Activated B cell treated with CpG ODN at 0.5 μM for 24 hours (primary cell): ENCODE data around the gene CDKN2AIP. TPM values are rescaled to one million over a fixed set of nuclear protein-coding genes. Genes with fewer than 3 reads are reported as not detected.

Source experiments
- ATAC-seq: fragments of 200-7000 bp; cut with Tn5 transposase; one replicate; pipeline ENCODE4 v1.10.0; 2021; ENCODE audit warnings: low read depth, mild to moderate bottlenecking, moderate library complexity
- CTCF ChIA-PET: fragments of 350-600 bp; sonication (Branson Sonifier 250); formaldehyde crosslinking; loops from one replicate; lab custom pipeline; 2021; ENCODE audit warnings: antibody characterized with exemption; lab: Charles Lee
- POLR2A ChIA-PET: fragments of 350-600 bp; sonication (Branson Sonifier 250); formaldehyde crosslinking; loops from one replicate; lab custom pipeline; 2021; ENCODE audit warnings: antibody characterized with exemption; lab: Charles Lee
- DNase-seq: peaks from one replicate; pipeline ENCODE4 v3.0.0; 2022
- H3K27ac Mint-ChIP-seq: one replicate; pipeline ENCODE4 v1.8.0; 2020; ENCODE audit warnings: mixed read lengths
- H3K27me3 Mint-ChIP-seq: one replicate; pipeline ENCODE4 v1.8.0; 2021; ENCODE audit warnings: mixed read lengths
- H3K36me3 Mint-ChIP-seq: one replicate; pipeline ENCODE4 v1.8.0; 2021; ENCODE audit warnings: low read depth, mixed read lengths
- H3K4me1 Mint-ChIP-seq: one replicate; pipeline ENCODE4 v1.8.0; 2021; ENCODE audit warnings: mixed read lengths
- H3K4me3 Mint-ChIP-seq: one replicate; pipeline ENCODE4 v1.8.0; 2020; ENCODE audit warnings: mild to moderate bottlenecking, mixed read lengths
- H3K9me3 Mint-ChIP-seq: one replicate; pipeline ENCODE4 v1.8.0; 2020; ENCODE audit warnings: mixed read lengths
- intact Hi-C: fragments of 100-400 bp; cut with micrococcal nuclease; formaldehyde crosslinking; loops from one replicate; pipeline ENCODE4 v1.15.1; 2024
- total RNA-seq: library from RNA; stranded (reverse); gene quantifications from 2 replicates; pipeline ENCODE4 v1.2.3, GENCODE V29; 2022
- TF ChIP-seq, protein P1 (sequence below): fragments of 200-600 bp; IDR thresholded peaks from one replicate; pipeline ENCODE4 v1.8.0; 2022; ENCODE audit warnings: antibody characterized with exemption, mild to moderate bottlenecking

The CDKN2AIP gene
- total RNA-seq, 1 donor from 2014 or later, result 21.8 TPM

DNA sequence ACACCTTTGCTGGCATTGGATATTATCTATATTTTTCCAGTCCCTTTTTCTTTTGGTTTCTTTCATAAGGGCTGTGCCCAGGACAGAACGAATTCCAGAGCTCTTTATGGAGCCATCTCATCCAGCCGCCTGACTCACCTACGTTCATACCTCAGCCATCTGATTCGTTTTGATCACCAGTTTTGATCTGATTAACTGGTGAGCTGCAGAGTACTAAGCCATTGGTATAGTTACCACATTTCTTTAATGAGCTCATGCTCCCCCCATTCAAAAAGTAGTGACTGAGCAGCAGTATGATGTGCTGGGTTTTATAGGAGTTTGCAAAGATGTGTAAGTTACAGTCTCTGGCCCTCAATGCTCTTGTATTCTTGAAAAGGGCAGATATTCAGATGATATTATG, 43.0 kb upstream of the CDKN2AIP start:
- intact Hi-C loops, result no loop called here
- Mint-ChIP-seq H3K27me3 (peaks cover 5% of the 10 kb centered on the region), H3K9me3 (no peaks in the 10 kb centered on the region), H3K4me3 (no peak overlapping the region), H3K27ac (no peak overlapping the region), H3K4me1 (peaks cover 22% of the 10 kb centered on the region), H3K36me3 (no peaks in the 10 kb centered on the region)
- DNase-seq (no peak), ATAC-seq (no peak)
- TF ChIP-seq, protein P1, sequence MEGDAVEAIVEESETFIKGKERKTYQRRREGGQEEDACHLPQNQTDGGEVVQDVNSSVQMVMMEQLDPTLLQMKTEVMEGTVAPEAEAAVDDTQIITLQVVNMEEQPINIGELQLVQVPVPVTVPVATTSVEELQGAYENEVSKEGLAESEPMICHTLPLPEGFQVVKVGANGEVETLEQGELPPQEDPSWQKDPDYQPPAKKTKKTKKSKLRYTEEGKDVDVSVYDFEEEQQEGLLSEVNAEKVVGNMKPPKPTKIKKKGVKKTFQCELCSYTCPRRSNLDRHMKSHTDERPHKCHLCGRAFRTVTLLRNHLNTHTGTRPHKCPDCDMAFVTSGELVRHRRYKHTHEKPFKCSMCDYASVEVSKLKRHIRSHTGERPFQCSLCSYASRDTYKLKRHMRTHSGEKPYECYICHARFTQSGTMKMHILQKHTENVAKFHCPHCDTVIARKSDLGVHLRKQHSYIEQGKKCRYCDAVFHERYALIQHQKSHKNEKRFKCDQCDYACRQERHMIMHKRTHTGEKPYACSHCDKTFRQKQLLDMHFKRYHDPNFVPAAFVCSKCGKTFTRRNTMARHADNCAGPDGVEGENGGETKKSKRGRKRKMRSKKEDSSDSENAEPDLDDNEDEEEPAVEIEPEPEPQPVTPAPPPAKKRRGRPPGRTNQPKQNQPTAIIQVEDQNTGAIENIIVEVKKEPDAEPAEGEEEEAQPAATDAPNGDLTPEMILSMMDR, result no peak
- ChIA-PET POLR2A (interaction anchor here (0.6 kb wide), 1 partner anchor 176 kb away, joined by 7 read pairs; no protein-coding TSS in a partner anchor), CTCF (no interaction called here)

DNA sequence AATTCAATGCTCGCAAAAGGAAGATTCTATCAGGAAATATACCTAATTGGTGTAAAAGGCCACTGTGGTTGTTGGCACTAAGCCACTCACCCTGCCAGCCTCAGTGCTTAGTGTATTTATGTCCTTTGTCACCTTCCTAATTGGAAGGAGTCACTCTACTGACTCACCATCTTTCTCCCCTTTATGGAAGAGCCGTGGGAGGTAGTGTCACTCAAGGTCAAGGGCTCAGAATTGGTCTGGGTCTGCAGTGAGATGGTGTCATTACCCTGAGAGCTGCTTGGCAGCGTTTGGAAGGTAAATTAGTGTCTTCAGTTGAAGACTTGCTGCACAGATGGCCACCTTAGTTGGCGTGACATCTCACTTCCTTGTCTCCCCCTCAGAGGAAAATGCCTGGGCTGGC, 41.7 kb upstream of the CDKN2AIP start:
- POLR2A ChIA-PET, result no interaction called here
- TF ChIP-seq, protein P1, result no peak
- peaks cover 5% of the 10 kb centered on the region for H3K27me3 Mint-ChIP-seq
- H3K4me3 Mint-ChIP-seq, result no peak overlapping the region
- CTCF ChIA-PET, result no interaction called here
- ATAC-seq (no peak), DNase-seq (no peak)
- H3K4me1 Mint-ChIP-seq, result peaks cover 19% of the 10 kb centered on the region
- H3K9me3 Mint-ChIP-seq, result no peaks in the 10 kb centered on the region
- H3K36me3 Mint-ChIP-seq, result no peaks in the 10 kb centered on the region
- intact Hi-C loops, result no loop called here
- H3K27ac Mint-ChIP-seq, result no peak overlapping the region

DNA sequence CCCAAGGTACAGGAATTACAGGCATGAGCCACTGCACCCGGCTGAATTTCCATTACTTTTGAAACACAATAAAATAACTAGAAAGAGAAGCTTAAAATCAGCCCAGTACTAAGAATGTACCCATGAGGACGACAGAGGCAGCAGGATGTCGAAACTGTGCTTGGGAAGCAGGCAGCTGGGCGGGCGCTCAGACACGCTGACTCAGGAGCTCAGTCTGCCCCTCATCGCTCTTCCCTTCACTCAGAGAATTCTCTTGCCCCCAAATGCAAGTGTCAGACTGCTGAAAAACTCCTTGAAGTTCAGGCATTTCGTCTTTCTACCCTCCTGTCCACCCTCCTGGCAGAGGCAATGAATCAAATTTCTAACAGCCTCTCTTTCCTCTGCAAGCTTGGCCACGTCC, 41.0 kb upstream of the CDKN2AIP start:
- Mint-ChIP-seq H3K4me3 (no peak overlapping the region), H3K27ac (no peak overlapping the region), H3K27me3 (peaks cover 5% of the 10 kb centered on the region), H3K4me1 (peaks cover 18% of the 10 kb centered on the region), H3K9me3 (no peaks in the 10 kb centered on the region), H3K36me3 (no peaks in the 10 kb centered on the region)
- no peak for DNase-seq
- ATAC-seq, result no peak
- intact Hi-C loops, result no loop called here
- POLR2A ChIA-PET, result interaction anchor here (0.6 kb wide), 1 partner anchor 29 kb away, joined by 5 read pairs; no protein-coding TSS in a partner anchor
- TF ChIP-seq, protein P1, result no peak
- CTCF ChIA-PET, result no interaction called here

DNA sequence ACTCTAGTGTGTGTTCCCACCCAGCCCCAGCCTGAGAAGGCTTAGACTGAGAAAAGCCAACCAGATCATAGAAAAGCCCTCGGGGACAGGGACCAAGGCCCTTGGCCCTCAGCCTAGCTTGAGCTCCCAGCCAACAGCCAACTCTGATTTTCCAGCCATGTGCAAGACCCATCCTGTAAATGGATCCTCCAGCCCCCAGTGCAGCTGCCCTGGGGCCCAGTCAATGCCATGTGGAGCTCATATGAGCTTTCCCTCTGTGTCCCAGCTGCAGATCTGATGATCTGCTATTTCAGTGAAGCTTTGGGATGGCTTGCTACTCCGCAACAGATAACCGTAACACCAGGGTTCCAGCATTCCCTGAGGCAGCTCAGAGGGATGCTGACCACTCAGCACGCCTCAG, 40.5 kb upstream of the CDKN2AIP start:
- H3K4me1 Mint-ChIP-seq, result peaks cover 16% of the 10 kb centered on the region
- no peaks in the 10 kb centered on the region for H3K9me3 Mint-ChIP-seq
- no peak overlapping the region for H3K4me3 Mint-ChIP-seq
- no peaks in the 10 kb centered on the region for H3K36me3 Mint-ChIP-seq
- DNase-seq (no peak), ATAC-seq (no peak)
- POLR2A ChIA-PET, result interaction anchor here (0.6 kb wide), 1 partner anchor 29 kb away, joined by 5 read pairs; no protein-coding TSS in a partner anchor
- intact Hi-C loops, result no loop called here
- CTCF ChIA-PET, result no interaction called here
- TF ChIP-seq, protein P1, result no peak
- peaks cover 5% of the 10 kb centered on the region for H3K27me3 Mint-ChIP-seq
- H3K27ac Mint-ChIP-seq, result no peak overlapping the region

DNA sequence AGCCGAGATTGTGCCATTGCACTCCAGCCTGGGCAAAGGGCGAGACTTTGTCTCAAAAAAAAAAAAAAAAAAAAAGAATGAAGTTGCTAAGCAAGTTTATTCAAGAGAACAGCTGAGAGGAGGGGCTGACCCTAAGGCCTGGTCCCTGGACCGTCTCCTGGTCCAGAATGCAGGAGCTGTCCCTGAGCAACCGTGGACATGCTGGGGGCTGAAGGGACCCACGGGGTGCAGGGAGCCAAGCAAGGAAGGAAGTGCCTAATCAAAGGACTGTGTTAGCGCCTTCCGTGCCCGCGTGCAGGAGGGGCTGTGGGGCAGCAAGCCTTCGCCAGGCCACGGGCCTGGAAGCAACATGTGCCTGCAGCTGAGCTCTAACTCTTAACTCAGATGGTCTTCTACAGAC, 39.1 kb upstream of the CDKN2AIP start:
- ATAC-seq (no peak), DNase-seq (no peak)
- Mint-ChIP-seq H3K4me3 (no peak overlapping the region), H3K4me1 (peaks cover 9% of the 10 kb centered on the region), H3K36me3 (no peaks in the 10 kb centered on the region), H3K27me3 (peaks cover 5% of the 10 kb centered on the region), H3K27ac (no peak overlapping the region), H3K9me3 (no peaks in the 10 kb centered on the region)
- POLR2A ChIA-PET, result no interaction called here
- TF ChIP-seq, protein P1, result no peak
- intact Hi-C loops, result no loop called here
- CTCF ChIA-PET, result no interaction called here
